NT2/D1 (cell line): ENCODE data around the gene CACNA1D.

Source experiments
- YY1 ChIP-seq: IDR thresholded peaks from 2 replicates; pipeline ENCODE4 v1.6.1; 2011; ENCODE audit not compliant: insufficient read length, insufficient read depth
- ZNF274 ChIP-seq: IDR thresholded peaks from 2 replicates; pipeline ENCODE4 v1.6.1; 2011; ENCODE audit warnings: mild to moderate bottlenecking, low read depth, low read length

DNA sequence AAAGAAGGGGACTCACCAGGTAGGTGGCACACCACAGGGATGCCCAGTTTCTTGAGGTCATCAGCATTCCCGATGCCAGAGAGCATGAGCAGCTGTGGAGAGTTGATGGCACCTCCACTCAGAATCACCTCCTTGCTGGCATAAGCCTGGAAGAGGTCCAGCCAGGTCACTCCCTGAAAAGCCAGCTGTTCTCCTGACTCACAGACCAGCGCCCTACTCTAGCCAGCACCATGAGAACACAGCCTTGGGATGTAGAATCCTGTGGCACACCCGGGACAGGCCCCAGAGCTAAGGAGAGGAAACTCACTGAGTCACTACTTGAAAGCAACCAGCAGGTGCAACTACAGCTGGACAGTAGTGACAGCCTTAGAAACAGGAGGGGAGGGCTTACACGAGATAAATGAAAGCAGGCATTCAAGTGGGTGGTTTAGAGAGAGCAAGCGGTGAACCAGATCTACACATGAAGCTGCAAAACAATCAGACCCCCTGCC is 327.3 kb downstream of the CACNA1D start:
- TF ChIP-seq YY1, result no peak
- no peak for TF ChIP-seq ZNF274
